H1 (cell line): ENCODE results near the gene TMX2. TPM values are rescaled to one million over a fixed set of nuclear protein-coding genes. Genes with fewer than 3 reads are reported as not detected.

Experiments used
- CTCF ChIA-PET: fragments of 300-600 bp; sonication (Branson Sonifier 250); formaldehyde crosslinking; loops from one replicate; lab custom pipeline; 2021; ENCODE audit not compliant: partially characterized antibody; lab: Charles Lee
- POLR2A ChIA-PET: fragments of 300-600 bp; sonication (Branson Sonifier 250); formaldehyde crosslinking; loops from one replicate; lab custom pipeline; 2021; ENCODE audit warnings: inconsistent platforms; ENCODE audit not compliant: partially characterized antibody; lab: Charles Lee
- DNase-seq, 2 experiments: peaks; one replicate each; pipeline versions ENCODE4 v3.0.0 to v3.0.0-alpha.2; 2010 to 2022; ENCODE audit warnings: low spot score in 2 of 2, low read depth in 1 of 2, mixed read lengths in 1 of 2
- FAIRE-seq: peaks from 2 replicates; lab custom pipeline; 2011; peaks lifted over from hg19 to GRCh38; lab: Jason Lieb, UNC
- H2AFZ ChIP-seq: 2 replicates; pipeline ENCODE4 v1.8.1; 2012; ENCODE audit warnings: low read length, inconsistent platforms
- H2AK5ac ChIP-seq: 2 replicates; pipeline ENCODE4 v1.6.1; 2013; ENCODE audit warnings: low read depth, low read length
- H2BK120ac ChIP-seq: replicated peaks from 2 replicates; pipeline ENCODE3; 2013; ENCODE audit warnings: low read depth, low read length, inconsistent platforms
- H2BK12ac ChIP-seq: 2 replicates; pipeline ENCODE4 v1.6.1; 2013; ENCODE audit warnings: low read depth, low read length
- H2BK15ac ChIP-seq: 2 replicates; pipeline ENCODE4 v1.6.1; 2013; ENCODE audit warnings: low read length
- H2BK20ac ChIP-seq: 2 replicates; pipeline ENCODE4 v1.6.1; 2013; ENCODE audit warnings: low read length
- H2BK5ac ChIP-seq: 2 replicates; pipeline ENCODE4 v1.6.1; 2013; ENCODE audit warnings: low read depth, low read length
- H3K14ac ChIP-seq: 2 replicates; pipeline ENCODE4 v1.6.1; 2013; ENCODE audit warnings: inconsistent platforms; ENCODE audit not compliant: insufficient read length
- H3K18ac ChIP-seq: 2 replicates; pipeline ENCODE4 v1.6.1; 2013; ENCODE audit warnings: low read length; ENCODE audit errors: extremely low read depth
- H3K23ac ChIP-seq: 2 replicates; pipeline ENCODE4 v1.6.1; 2013; ENCODE audit warnings: inconsistent platforms; ENCODE audit not compliant: insufficient read length
- H3K23me2 ChIP-seq: 2 replicates; pipeline ENCODE4 v1.6.1; 2013; ENCODE audit warnings: low read depth, low read length
- H3K27ac ChIP-seq: 2 replicates; pipeline ENCODE4 v1.6.1; 2011; ENCODE audit warnings: low read depth, low read length, inconsistent platforms
- H3K27me3 ChIP-seq, 4 experiments: replicated peaks in 1 of 4; 1 replicate in 1 of 4; 2 replicates in 3 of 4; pipeline versions ENCODE4 v1.6.1 to v1.8.1; 2011 to 2013; ENCODE audit warnings: low read length in 3 of 4, mild to moderate bottlenecking in 3 of 4, inconsistent platforms in 2 of 4, mixed read lengths in 2 of 4, moderate library complexity in 1 of 4; ENCODE audit not compliant: control insufficient read depth in 3 of 4, insufficient read depth in 3 of 4; ENCODE audit errors: extremely low read depth in 1 of 4
- H3K36me3 ChIP-seq, 4 experiments: 2 replicates each; pipeline versions ENCODE4 v1.6.1 to v1.8.1; 2011 to 2013; ENCODE audit warnings: mild to moderate bottlenecking in 4 of 4, low read length in 3 of 4, moderate library complexity in 2 of 4, control low read depth in 1 of 4, inconsistent platforms in 1 of 4; ENCODE audit not compliant: insufficient read depth in 4 of 4, control insufficient read depth in 2 of 4
- H3K4ac ChIP-seq: replicated peaks from 2 replicates; pipeline ENCODE3; 2013; ENCODE audit warnings: low read length, low read depth, mixed read lengths, inconsistent platforms; ENCODE audit not compliant: insufficient read length
- H3K4me1 ChIP-seq, 4 experiments: replicated peaks in 1 of 4; 1 replicate in 1 of 4; 2 replicates in 3 of 4; pipeline versions ENCODE4 v1.6.1 to v1.8.1; 2011 to 2013; ENCODE audit warnings: low read length in 3 of 4, inconsistent platforms in 2 of 4, mixed read lengths in 1 of 4; ENCODE audit not compliant: insufficient read depth in 4 of 4, control insufficient read depth in 3 of 4
- H3K4me2 ChIP-seq, 2 experiments: 2 replicates each; pipeline versions ENCODE4 v1.6.1 to v1.8.1; 2011 to 2013; ENCODE audit warnings: low read depth in 2 of 2, low read length in 2 of 2, control low read depth in 1 of 2, inconsistent platforms in 1 of 2, mild to moderate bottlenecking in 1 of 2; ENCODE audit not compliant: insufficient read depth in 1 of 2
- H3K4me3 ChIP-seq, 4 experiments: fragments of 200-600, 300-600 bp in 1 of 4; sonication (generic), shearing (Covaris generic), sonication (Bioruptor Twin) in 1 of 4; 2 replicates each; pipeline versions ENCODE4 v1.5.1 to v1.8.1; 2011 to 2016; ENCODE audit warnings: low read length in 4 of 4, low read depth in 3 of 4, control low read depth in 2 of 4, inconsistent platforms in 2 of 4, mild to moderate bottlenecking in 2 of 4, mixed read lengths in 1 of 4, moderate library complexity in 1 of 4; ENCODE audit not compliant: insufficient read depth in 2 of 4; ENCODE audit errors: extremely low read depth in 1 of 4
- H3K56ac ChIP-seq: replicated peaks from 2 replicates; pipeline ENCODE3; 2013; ENCODE audit warnings: low read depth, mild to moderate bottlenecking, mixed read lengths, low read length, inconsistent platforms; ENCODE audit not compliant: insufficient read length
- H3K79me1 ChIP-seq: 2 replicates; pipeline ENCODE4 v1.6.1; 2013; ENCODE audit warnings: low read depth, low read length, control low read depth
- H3K79me2 ChIP-seq, 2 experiments: 2 replicates each; pipeline versions ENCODE4 v1.6.1 to v1.8.1; 2012 to 2013; ENCODE audit warnings: low read length in 2 of 2, mild to moderate bottlenecking in 2 of 2, inconsistent platforms in 1 of 2; ENCODE audit not compliant: insufficient read depth in 2 of 2, control insufficient read depth in 1 of 2
- H3K9ac ChIP-seq, 4 experiments: replicated peaks in 1 of 4; 1 replicate in 1 of 4; 2 replicates in 3 of 4; pipeline versions ENCODE4 v1.6.1 to v1.8.1; 2011 to 2013; ENCODE audit warnings: low read depth in 3 of 4, low read length in 3 of 4, control low read depth in 2 of 4, mild to moderate bottlenecking in 2 of 4, moderate library complexity in 2 of 4, inconsistent platforms in 1 of 4; ENCODE audit errors: extremely low read depth in 1 of 4
- H3K9me3 ChIP-seq, 2 experiments: 2 replicates each; pipeline versions ENCODE4 v1.6.1 to v1.8.1; 2012 to 2013; ENCODE audit warnings: mild to moderate bottlenecking in 2 of 2, moderate library complexity in 2 of 2, control low read depth in 1 of 2, inconsistent platforms in 1 of 2, low read depth in 1 of 2, low read length in 1 of 2, mixed read lengths in 1 of 2; ENCODE audit not compliant: insufficient read depth in 2 of 2
- H4K20me1 ChIP-seq, 2 experiments: replicated peaks in 1 of 2; 2 replicates each; pipeline versions ENCODE3 to v1.8.1; 2011 to 2013; ENCODE audit warnings: inconsistent platforms in 2 of 2, low read length in 2 of 2, mild to moderate bottlenecking in 1 of 2; ENCODE audit not compliant: insufficient read depth in 2 of 2, control insufficient read depth in 1 of 2
- H4K5ac ChIP-seq: 2 replicates; pipeline ENCODE4 v1.6.1; 2013; ENCODE audit warnings: low read length, low read depth, mixed read lengths, inconsistent platforms; ENCODE audit not compliant: insufficient read length
- H4K8ac ChIP-seq: 2 replicates; pipeline ENCODE4 v1.8.0; 2013; ENCODE audit warnings: mild to moderate bottlenecking, moderate library complexity, low read length, inconsistent platforms; ENCODE audit not compliant: insufficient read depth; ENCODE audit errors: extremely low read depth
- H4K91ac ChIP-seq: replicated peaks from 2 replicates; pipeline ENCODE3; 2013; ENCODE audit warnings: low read length, mixed read lengths, inconsistent platforms; ENCODE audit not compliant: insufficient read length
- ASH2L ChIP-seq: fragments of 200-600, 300-600 bp; sonication (generic); IDR thresholded peaks from one replicate; pipeline ENCODE4 v1.7.1; 2017; ENCODE audit warnings: low read length
- CREB1 ChIP-seq: IDR thresholded peaks from 2 replicates; pipeline ENCODE4 v1.6.1; 2012; ENCODE audit warnings: inconsistent platforms
- JUN ChIP-seq: IDR thresholded peaks from 2 replicates; pipeline ENCODE4 v1.6.1; 2011; ENCODE audit warnings: low read depth, mild to moderate bottlenecking, improper control_type of control experiment, low read length
- KDM4A ChIP-seq: IDR thresholded peaks from one replicate; pipeline ENCODE4 v1.7.1; 2012; ENCODE audit warnings: low read depth, mild to moderate bottlenecking, moderate library complexity, low read length, inconsistent platforms; ENCODE audit not compliant: severe bottlenecking
- NRF1 ChIP-seq: IDR thresholded peaks from 2 replicates; pipeline ENCODE4 v1.6.1; 2011; ENCODE audit warnings: mild to moderate bottlenecking, low read depth, low read length, improper control_type of control experiment
- PHF8 ChIP-seq: fragments of 200-600 bp; sonication (generic); conservative IDR thresholded peaks from 2 replicates; pipeline ENCODE4 v1.7.1; 2012; ENCODE audit warnings: low read depth, mild to moderate bottlenecking, inconsistent platforms, low read length, moderate library complexity
- RBBP5 ChIP-seq: IDR thresholded peaks from 2 replicates; pipeline ENCODE4 v1.7.1; 2012; ENCODE audit warnings: low read depth, mild to moderate bottlenecking, inconsistent platforms, low read length, moderate library complexity, borderline replicate concordance
- SIN3A ChIP-seq, 2 experiments: IDR thresholded peaks in 1 of 2; conservative IDR thresholded peaks in 1 of 2; 2 replicates each; pipeline ENCODE4 v1.6.1; 2011 to 2012; ENCODE audit warnings: low read length in 2 of 2, improper control_type of control experiment in 1 of 2, low read depth in 1 of 2, mild to moderate bottlenecking in 1 of 2
- SIX5 ChIP-seq: IDR thresholded peaks from 2 replicates; pipeline ENCODE4 v1.6.1; 2011; ENCODE audit warnings: mild to moderate bottlenecking, low read depth, low read length
- TCF12 ChIP-seq: IDR thresholded peaks from 2 replicates; pipeline ENCODE4 v1.6.1; 2011; ENCODE audit warnings: low read depth, mild to moderate bottlenecking, low read length
- TEAD4 ChIP-seq: IDR thresholded peaks from 2 replicates; pipeline ENCODE4 v1.6.1; 2012; ENCODE audit warnings: low read depth, low read length, inconsistent platforms, mixed read lengths
- WGBS, 2 experiments: shearing (Covaris generic) in 1 of 2; methylation state at CpG; one replicate each; pipeline versions ENCODE4 v1.1.6 to v1.1.7; 2013 to 2015; ENCODE audit warnings: low lambda C conversion rate in 2 of 2, mixed read lengths in 2 of 2, inconsistent platforms in 1 of 2, low coverage in 1 of 2, missing lambda C conversion rate in 1 of 2; ENCODE audit not compliant: insufficient replicate concordance in 2 of 2, insufficient coverage in 1 of 2, insufficient read length in 1 of 2; ENCODE audit errors: extremely low coverage in 1 of 2, missing lambda C conversion rate in 1 of 2; 5-methylcytosine and 5-hydroxymethylcytosine counted together
- polyA plus RNA-seq, 7 experiments: library from polyadenylated mRNA; depleted of rRNA in 3 of 7; stranded (reverse) in 5 of 7; unstranded in 2 of 7; fragments of >200 nt in 5 of 7; fragments of 200-250 nt in 2 of 7; gene quantifications; 1 replicate in 5 of 7; 2 replicates in 1 of 7; 4 replicates in 1 of 7; pipeline versions ENCODE4 v1.2.1 to v1.2.3, GENCODE V29; 2011 to 2013; ENCODE audit warnings: missing spikeins in 2 of 7, mixed read lengths in 2 of 7
- total RNA-seq: library from RNA; stranded (reverse); fragmentation: NEBNext Ultra II Directional; extraction: Animal tissue kit (Norgen Biotek cat#: 25700); gene quantifications from 2 replicates; pipeline ENCODE4 v1.2.1, GENCODE V29; 2021

Gene TMX2
- total and polyA plus RNA-seq, 2 of the 8 experiments (the other 6 are each of a cell fraction or from before 2014, with no cell fraction given), result 70.4 to 100.0 TPM

DNA sequence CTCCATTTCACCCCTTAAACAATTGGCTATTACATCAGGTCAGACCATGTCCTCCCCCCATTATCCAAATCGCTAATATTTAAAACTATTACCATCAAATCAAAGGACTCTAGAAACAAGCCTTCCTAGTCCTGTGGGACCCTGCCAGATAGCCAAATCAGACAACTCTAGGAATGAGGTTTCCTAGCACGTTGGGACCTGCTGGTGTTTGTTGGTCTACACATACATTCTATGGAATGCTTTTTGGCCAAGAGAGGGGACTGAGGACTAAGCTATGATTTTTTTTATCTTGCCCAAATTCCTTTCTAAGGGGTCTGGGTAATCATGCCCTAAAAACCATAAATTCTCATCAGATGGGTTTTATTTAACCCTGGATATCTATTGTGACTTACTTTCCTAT lies 14.8 kb downstream of the TMX2 start:
- Histone ChIP-seq H2AK5ac (no peak overlapping the region), H3K23me2 (no peaks in the 10 kb centered on the region), H3K4me2 (no peak overlapping the region), H3K4me3 (no peak overlapping the region), H3K79me1 (peaks cover 2% of the 10 kb centered on the region), H3K36me3 (no peaks in the 10 kb centered on the region; a peak in 3 of 8 replicates), H3K23ac (no peak overlapping the region), H3K79me2 (peaks cover 0 to 71% of the 10 kb centered on the region in 2 experiments; a peak in 2 of 4 replicates), H2BK120ac (no peak overlapping the region), H4K91ac (no peak overlapping the region), H2BK20ac (no peak overlapping the region), H3K14ac (no peak overlapping the region), H3K4me1 (peaks cover 0 to 3% (median 0%) of the 10 kb centered on the region in 4 experiments; a peak in 1 of 7 replicates), H4K8ac (no peak overlapping the region), H3K56ac (no peak overlapping the region), H3K18ac (no peak overlapping the region), H3K27ac (no peak overlapping the region), H3K27me3 (no peaks in the 10 kb centered on the region), H4K20me1 (peaks cover 0 to 1% of the 10 kb centered on the region in 2 experiments), H2BK12ac (no peak overlapping the region), H2AFZ (no peak overlapping the region), H2BK15ac (no peak overlapping the region), H3K9me3 (no peaks in the 10 kb centered on the region), H2BK5ac (no peak overlapping the region), H3K9ac (no peak overlapping the region), H4K5ac (no peak overlapping the region), H3K4ac (no peak overlapping the region)
- WGBS, 2 experiments, result 89% methylated on average over 2 of the region's 2 CpGs; no CpG with 5 or more reads in 1 of the 2 experiments
- ChIA-PET POLR2A (interaction anchor here (1.0 to 4.1 kb wide), 5 partner anchors 9 to 51 kb away, joined by 3 to 30 read pairs (median 4); partner anchors contain the start of genes MED19, SELENOH and TMX2), CTCF (interaction anchor here (2.1 kb wide), 1 partner anchor 74 kb away, joined by 6 read pairs; no protein-coding TSS in a partner anchor)
- no peak for DNase-seq
- FAIRE-seq, result no peak
- TF ChIP-seq NRF1 (no peak), SIX5 (no peak), KDM4A (no peak), RBBP5 (no peak), CREB1 (no peak), JUN (no peak), TEAD4 (no peak), PHF8 (no peak), SIN3A (conservative IDR thresholded peaks at IDR 0.05 in 1 of 2, IDR thresholded peaks at IDR 0.05 in 1 of 2; ENCODE audit: low read depth in 1 of 2, low read length in 2 of 2) (no peak), ASH2L (no peak), TCF12 (no peak)
